Activated naive CD8-positive, alpha-beta T cell treated with anti-CD3 and anti-CD28 coated beads, Interleukin-2, amount 50 U/mL, for 24 hours (primary cell): ENCODE data around the gene GOT2.
"Not testable (repeated sequence)": the region's sequence is repeated elsewhere in the genome, so short reads cannot be mapped to it uniquely, and the experiment has no call there.

Experiments
- ATAC-seq: fragments of 150-1000 bp; cut with Tn5 transposase; one replicate; pipeline ENCODE4 v1.10.0; 2021
- DNase-seq: peaks from one replicate; pipeline ENCODE4 v3.0.0; 2021
- H3K27ac Mint-ChIP-seq: one replicate; pipeline ENCODE4 v1.8.0; 2021; ENCODE audit warnings: mild to moderate bottlenecking, mixed read lengths
- H3K27me3 Mint-ChIP-seq: one replicate; pipeline ENCODE4 v1.8.0; 2021; ENCODE audit warnings: mixed read lengths
- H3K36me3 Mint-ChIP-seq: one replicate; pipeline ENCODE4 v1.8.0; 2021; ENCODE audit warnings: low read depth, mixed read lengths
- H3K4me1 Mint-ChIP-seq: one replicate; pipeline ENCODE4 v1.8.0; 2021; ENCODE audit warnings: mixed read lengths
- H3K4me3 Mint-ChIP-seq: one replicate; pipeline ENCODE4 v1.8.0; 2021; ENCODE audit warnings: mild to moderate bottlenecking, moderate library complexity, mixed read lengths
- H3K9me3 Mint-ChIP-seq: one replicate; pipeline ENCODE4 v1.8.0; 2021; ENCODE audit warnings: mixed read lengths

GOT2 gene

DNA sequence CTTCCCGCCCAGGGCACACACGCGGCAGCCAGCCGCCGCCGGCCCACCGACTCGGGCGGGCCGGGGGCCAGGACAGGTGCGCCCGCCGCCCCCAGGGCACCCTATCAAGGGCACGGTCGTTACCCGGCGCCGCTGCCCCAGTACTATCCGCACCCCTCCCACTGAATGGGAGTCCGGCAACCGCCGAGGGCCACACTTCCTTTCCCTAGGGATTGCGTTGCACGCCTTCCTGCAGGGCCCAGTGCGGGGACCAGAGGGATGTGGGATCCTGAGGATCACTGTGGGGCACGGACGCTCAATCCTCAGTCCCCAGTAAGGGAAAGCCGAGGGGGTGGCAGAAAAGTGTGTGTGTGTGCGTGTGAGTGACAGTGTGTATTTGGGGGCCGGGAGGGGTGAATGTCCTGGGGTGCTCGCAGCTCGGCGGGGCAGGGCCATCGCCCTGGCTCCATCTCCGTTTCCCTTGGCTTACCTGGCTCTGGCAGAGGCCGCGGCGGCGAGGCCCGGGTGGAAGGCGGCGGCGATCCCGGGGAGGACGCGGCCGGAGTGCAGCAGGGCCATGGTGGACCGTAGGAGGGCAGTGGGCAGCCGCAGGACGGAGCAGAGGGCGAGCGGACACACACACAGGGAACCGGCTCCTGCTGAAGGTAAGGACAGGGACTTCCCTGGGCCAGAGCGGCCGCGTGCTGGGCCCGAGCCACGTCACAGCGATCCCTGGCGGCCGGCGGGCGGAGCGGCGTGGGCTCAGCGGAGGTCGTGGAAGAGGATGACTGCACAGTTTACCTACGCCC is at the start of gene GOT2:
Gene GOT2, minus strand, starts transcription at position 646 of the 788 bp plus-strand sequence. Its CDS starts 88 bp downstream, at position 558.
- peaks cover 24% of the 10 kb centered on the region for H3K36me3 Mint-ChIP-seq
- peak; percentile 85 for DNase-seq
- H3K4me3 Mint-ChIP-seq: peak within 1 kb of the TSS; percentile 100
- ATAC-seq: peak; percentile 96
- peaks cover 41% of the 10 kb centered on the region for H3K4me1 Mint-ChIP-seq
- no peaks in the 10 kb centered on the region for H3K27me3 Mint-ChIP-seq
- H3K9me3 Mint-ChIP-seq: no peaks in the 10 kb centered on the region
- H3K27ac Mint-ChIP-seq: peak within 1 kb of the TSS; percentile 99

GRCh38 chr16:58779291-58779690 is 45.2 kb upstream of the GOT2 start:
- H3K27ac Mint-ChIP-seq, ATAC-seq, H3K4me1 Mint-ChIP-seq, H3K36me3 Mint-ChIP-seq, DNase-seq, H3K9me3 Mint-ChIP-seq, H3K4me3 Mint-ChIP-seq, H3K27me3 Mint-ChIP-seq: not testable (repeated sequence)

- no peaks in the 10 kb centered on the region for H3K4me1 Mint-ChIP-seq
- no peaks in the 10 kb centered on the region for H3K9me3 Mint-ChIP-seq
- H3K36me3 Mint-ChIP-seq: no peaks in the 10 kb centered on the region
- H3K27ac Mint-ChIP-seq: no peak overlapping the region
- ATAC-seq (no peak), DNase-seq (no peak)
- no peak overlapping the region for H3K4me3 Mint-ChIP-seq
- H3K27me3 Mint-ChIP-seq: peaks cover 3% of the 10 kb centered on the region
Observed at GRCh38 chr16:58773870-58774269, 39.8 kb upstream of the GOT2 start.

DNA sequence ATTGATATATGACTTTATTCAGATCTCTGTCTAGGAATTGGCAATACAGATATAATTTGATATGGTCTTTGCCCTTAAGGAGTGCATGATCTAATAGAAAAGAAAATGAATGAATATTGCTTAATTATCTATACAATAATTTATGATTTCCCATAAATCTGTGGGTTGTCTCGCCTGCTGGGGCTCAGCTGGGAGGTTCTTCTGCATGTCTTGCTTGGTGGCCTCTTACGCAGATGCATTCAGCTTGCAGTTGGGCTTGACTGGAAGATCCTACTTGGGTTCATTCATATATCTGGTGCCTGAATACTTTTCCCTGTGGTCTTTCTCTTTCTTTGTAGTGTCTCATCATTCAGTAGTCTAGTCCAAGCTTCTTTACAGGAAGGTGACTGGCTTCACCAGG is 34.0 kb upstream of the GOT2 start:
- no peaks in the 10 kb centered on the region for H3K36me3 Mint-ChIP-seq
- DNase-seq: no peak
- H3K4me3 Mint-ChIP-seq: no peak overlapping the region
- no peak for ATAC-seq
- no peak overlapping the region for H3K27ac Mint-ChIP-seq
- no peaks in the 10 kb centered on the region for H3K9me3 Mint-ChIP-seq
- no peaks in the 10 kb centered on the region for H3K4me1 Mint-ChIP-seq
- peaks cover 9% of the 10 kb centered on the region for H3K27me3 Mint-ChIP-seq

DNA sequence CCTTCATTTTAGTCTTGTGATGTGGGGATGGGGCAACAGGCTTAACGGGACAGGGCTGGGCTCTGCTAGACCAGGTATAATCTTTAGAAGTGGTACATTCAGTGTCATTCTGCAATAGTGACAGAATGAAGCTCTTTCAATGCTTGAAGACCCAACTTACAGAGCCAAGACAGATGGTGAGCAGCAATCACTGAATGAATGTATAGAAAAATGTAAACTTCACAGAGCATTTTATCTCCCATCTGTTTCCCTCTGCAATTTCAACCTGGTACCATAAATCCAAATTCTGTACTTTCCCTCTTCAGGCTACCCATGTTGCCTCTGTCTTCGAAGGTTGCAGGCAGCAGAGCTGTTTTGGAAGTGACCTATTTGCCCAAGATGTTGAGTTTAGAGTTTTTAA is 33.5 kb upstream of the GOT2 start:
- peaks cover 9% of the 10 kb centered on the region for H3K27me3 Mint-ChIP-seq
- DNase-seq (no peak), ATAC-seq (no peak)
- no peaks in the 10 kb centered on the region for H3K9me3 Mint-ChIP-seq
- no peaks in the 10 kb centered on the region for H3K36me3 Mint-ChIP-seq
- no peak overlapping the region for H3K27ac Mint-ChIP-seq
- no peak overlapping the region for H3K4me3 Mint-ChIP-seq
- no peaks in the 10 kb centered on the region for H3K4me1 Mint-ChIP-seq

DNA sequence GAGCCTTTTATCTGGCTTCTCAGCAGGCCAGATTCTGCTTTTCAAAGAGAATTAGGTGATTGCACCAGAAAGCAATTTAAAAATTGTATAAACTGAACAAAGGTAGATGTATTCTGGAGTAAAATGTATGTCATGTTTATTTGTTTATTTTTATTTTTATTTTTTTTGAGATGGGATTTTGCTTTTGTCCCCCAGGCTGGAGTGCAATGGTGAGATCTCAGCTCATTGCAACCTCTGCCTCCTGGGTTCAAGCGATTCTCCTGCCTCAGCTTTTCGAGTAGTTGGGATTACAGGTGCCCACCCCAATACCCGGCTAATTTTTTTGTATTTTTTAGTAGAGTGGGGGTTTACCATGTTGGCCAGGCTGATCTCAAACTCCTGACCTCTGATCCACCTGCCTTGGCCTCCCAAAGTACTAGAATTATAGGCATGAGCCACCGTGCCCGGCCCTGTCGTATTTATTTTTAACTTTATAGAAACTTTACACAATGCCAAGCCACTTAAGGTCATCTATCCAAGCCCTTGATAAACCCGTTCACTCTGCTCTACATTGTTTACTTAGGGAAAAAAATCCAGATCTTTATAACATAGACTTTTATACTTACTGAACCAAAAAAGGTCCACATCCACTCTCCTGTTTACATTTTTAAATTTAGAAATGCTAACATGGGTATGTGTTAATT is 22.7 kb upstream of the GOT2 start:
- Mint-ChIP-seq H3K27me3 (no peaks in the 10 kb centered on the region), H3K4me1 (peaks cover 10% of the 10 kb centered on the region), H3K36me3 (no peaks in the 10 kb centered on the region), H3K27ac (no peak overlapping the region), H3K4me3 (no peak overlapping the region), H3K9me3 (no peaks in the 10 kb centered on the region)
- no peak for ATAC-seq
- DNase-seq: no peak

GRCh38 chr16:58755989-58756649 is 22.0 kb upstream of the GOT2 start:
- DNase-seq (peak; percentile 71), ATAC-seq (peak; percentile 98)
- H3K36me3 Mint-ChIP-seq: no peaks in the 10 kb centered on the region
- peak overlapping the region; percentile 2 for H3K27ac Mint-ChIP-seq
- H3K4me1 Mint-ChIP-seq: peaks cover 10% of the 10 kb centered on the region
- no peaks in the 10 kb centered on the region for H3K9me3 Mint-ChIP-seq
- no peak overlapping the region for H3K4me3 Mint-ChIP-seq
- no peaks in the 10 kb centered on the region for H3K27me3 Mint-ChIP-seq

DNA sequence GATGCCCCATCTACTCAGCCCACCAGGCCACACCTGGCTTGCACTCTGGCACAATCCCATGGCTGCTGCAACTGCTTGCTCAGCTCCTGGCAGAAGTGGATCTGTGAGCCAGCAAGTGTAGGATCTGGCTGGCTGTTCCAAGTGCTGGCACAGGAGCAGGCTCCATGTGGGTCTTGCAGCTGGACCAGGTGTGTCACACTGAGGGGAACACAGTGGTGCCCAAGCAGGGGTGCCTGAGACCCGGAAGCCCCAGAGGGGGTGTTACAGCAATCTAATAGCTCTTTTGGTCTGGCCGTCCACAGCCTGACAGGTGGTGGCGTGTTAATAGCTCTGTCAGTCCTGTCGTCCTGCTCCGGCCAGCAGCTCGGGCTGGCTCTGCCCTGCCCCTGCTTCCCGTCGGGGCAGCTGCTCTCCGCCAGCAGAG is 19.6 kb upstream of the GOT2 start:
- H3K4me3 Mint-ChIP-seq: no peak overlapping the region
- no peak overlapping the region for H3K27ac Mint-ChIP-seq
- no peaks in the 10 kb centered on the region for H3K27me3 Mint-ChIP-seq
- peaks cover 10% of the 10 kb centered on the region for H3K4me1 Mint-ChIP-seq
- no peaks in the 10 kb centered on the region for H3K9me3 Mint-ChIP-seq
- DNase-seq: no peak
- no peak for ATAC-seq
- no peaks in the 10 kb centered on the region for H3K36me3 Mint-ChIP-seq

- ATAC-seq: no peak
- Mint-ChIP-seq H3K27ac (no peak overlapping the region), H3K36me3 (no peaks in the 10 kb centered on the region), H3K9me3 (no peaks in the 10 kb centered on the region), H3K4me3 (no peak overlapping the region), H3K4me1 (no peaks in the 10 kb centered on the region), H3K27me3 (no peaks in the 10 kb centered on the region)
- DNase-seq: no peak
Observed at GRCh38 chr16:58744497-58744896, 10.4 kb upstream of the GOT2 start.

DNA sequence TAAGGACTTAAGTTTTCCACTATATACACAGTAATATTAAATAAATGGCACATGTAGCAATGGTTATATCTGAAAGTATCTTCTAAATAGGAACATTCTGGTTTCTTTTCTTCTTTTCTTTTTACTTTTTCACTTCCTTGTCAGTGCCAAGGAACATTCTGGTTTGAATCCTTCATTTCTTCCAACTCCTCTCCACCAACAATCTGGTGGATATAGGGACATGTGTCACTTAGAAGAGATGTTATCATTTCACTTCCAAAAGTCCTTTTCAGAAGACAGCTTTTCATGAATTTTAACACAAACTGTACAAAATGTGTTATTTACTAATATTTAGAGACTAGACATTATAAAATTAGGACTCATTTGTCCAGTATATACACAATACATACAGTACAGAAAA is 7.9 kb upstream of the GOT2 start:
- Mint-ChIP-seq H3K27ac (no peak overlapping the region), H3K27me3 (no peaks in the 10 kb centered on the region), H3K4me1 (no peaks in the 10 kb centered on the region), H3K36me3 (no peaks in the 10 kb centered on the region), H3K9me3 (no peaks in the 10 kb centered on the region), H3K4me3 (no peak overlapping the region)
- DNase-seq (no peak), ATAC-seq (no peak)

GRCh38 chr16:58741166-58741565 is 7.0 kb upstream of the GOT2 start:
- Mint-ChIP-seq H3K27me3 (no peaks in the 10 kb centered on the region), H3K36me3 (no peaks in the 10 kb centered on the region), H3K9me3 (no peaks in the 10 kb centered on the region), H3K4me1 (no peaks in the 10 kb centered on the region), H3K27ac (no peak overlapping the region), H3K4me3 (no peak overlapping the region)
- no peak for DNase-seq
- no peak for ATAC-seq

DNA sequence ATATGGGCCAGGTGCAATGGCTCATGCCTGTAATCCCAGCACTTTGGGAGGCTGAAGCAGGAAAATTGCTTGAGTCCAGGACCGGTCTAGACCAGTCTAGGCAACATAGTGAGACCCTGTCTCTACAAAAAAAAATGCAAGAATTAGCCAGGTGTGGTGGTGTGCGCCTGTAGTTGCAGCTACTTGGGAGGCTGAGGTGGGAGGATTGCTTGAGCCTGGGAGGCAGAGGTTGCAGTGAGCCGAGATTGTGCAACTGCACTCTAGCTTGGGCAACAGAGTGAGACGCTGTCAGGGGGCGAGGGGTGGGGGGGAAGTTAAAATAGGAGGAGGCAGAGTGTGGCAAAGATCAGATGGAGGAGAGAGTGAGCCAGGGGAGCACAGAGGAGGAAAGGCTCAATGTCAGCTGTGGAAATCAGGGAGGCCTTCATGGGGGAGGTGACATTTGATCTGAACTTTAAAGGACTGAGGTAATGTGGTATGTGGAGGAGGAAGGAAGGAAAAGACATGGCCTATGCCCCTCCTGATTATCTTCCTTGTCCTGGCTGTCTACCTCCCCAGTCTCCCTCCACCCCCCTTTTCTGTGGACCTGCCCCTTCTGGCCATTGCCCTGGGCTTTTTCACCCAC is 4.7 kb upstream of the GOT2 start:
- DNase-seq: no peak
- H3K36me3 Mint-ChIP-seq: no peaks in the 10 kb centered on the region
- no peak overlapping the region for H3K4me3 Mint-ChIP-seq
- no peaks in the 10 kb centered on the region for H3K27me3 Mint-ChIP-seq
- H3K4me1 Mint-ChIP-seq: peaks cover 6% of the 10 kb centered on the region
- ATAC-seq: no peak
- H3K9me3 Mint-ChIP-seq: no peaks in the 10 kb centered on the region
- H3K27ac Mint-ChIP-seq: no peak overlapping the region

DNA sequence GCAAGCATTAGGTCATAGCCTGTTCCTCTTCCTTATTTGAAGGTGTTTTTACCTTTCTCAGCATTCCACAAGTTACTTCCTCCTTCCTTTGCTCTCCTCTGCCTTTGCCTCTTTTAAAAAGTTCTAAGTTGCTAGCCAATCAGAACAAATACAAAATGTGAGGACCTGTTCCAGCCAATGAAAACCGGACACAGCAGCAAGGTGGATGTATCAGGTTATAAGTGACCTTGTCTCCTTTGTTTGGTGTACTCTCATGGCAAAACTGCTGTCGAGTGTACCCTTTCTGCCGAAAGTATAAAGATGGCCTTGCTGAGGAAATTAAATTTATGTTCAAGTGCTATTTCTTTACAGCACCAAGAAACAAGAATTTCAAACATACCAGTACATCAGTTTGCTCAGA is 2.2 kb upstream of the GOT2 start:
- not testable (repeated sequence) for H3K4me3 Mint-ChIP-seq

GRCh38 chr16:58734459-58734787 is 307 bp upstream of the GOT2 start:
- no peaks in the 10 kb centered on the region for H3K27me3 Mint-ChIP-seq
- DNase-seq: no peak
- H3K36me3 Mint-ChIP-seq: peaks cover 22% of the 10 kb centered on the region
- no peaks in the 10 kb centered on the region for H3K9me3 Mint-ChIP-seq
- no peak for ATAC-seq
- peaks cover 40% of the 10 kb centered on the region for H3K4me1 Mint-ChIP-seq
- peak overlapping the region; percentile 100 for H3K4me3 Mint-ChIP-seq
- peak overlapping the region; percentile 99 for H3K27ac Mint-ChIP-seq

More for the DNA sequence above, 2.2 kb upstream of the GOT2 start:
- not testable (repeated sequence) for DNase-seq, ATAC-seq, H3K27ac Mint-ChIP-seq, H3K9me3 Mint-ChIP-seq, H3K27me3 Mint-ChIP-seq
- peaks cover 11% of the 10 kb centered on the region for H3K36me3 Mint-ChIP-seq
- peaks cover 24% of the 10 kb centered on the region for H3K4me1 Mint-ChIP-seq
